Measurements from ENCODE around the gene DNAJB4. TPM values are rescaled to one million over a fixed set of nuclear protein-coding genes. Genes with fewer than 3 reads are reported as not detected.

Gene DNAJB4
- total and polyA plus RNA-seq, 2 of the 8 experiments (the other 6 are each of a cell fraction or from before 2014, with no cell fraction given): 6.6 to 21.8 TPM

DNA sequence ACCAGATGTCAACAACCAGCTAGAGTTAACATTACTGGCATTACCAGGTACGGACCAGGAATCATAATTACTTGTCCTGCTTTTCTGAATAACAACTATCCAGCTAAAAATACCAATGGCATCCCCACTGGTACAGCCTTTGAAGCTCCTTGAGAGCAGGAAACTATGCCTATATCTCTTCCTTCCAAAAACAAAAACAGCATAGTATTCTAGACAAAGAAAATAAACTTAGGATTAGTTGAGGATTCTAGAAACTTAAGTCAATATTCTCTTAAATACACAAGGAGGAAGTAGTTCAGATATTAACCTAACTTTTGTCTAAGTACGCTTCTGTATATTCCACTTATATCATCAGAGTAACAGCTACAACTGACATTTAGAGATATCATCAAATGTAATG lies 28.8 kb upstream of the DNAJB4 start:
- H2AK5ac ChIP-seq (ENCODE audit: low read depth, low read length): no peak overlapping the region
- peak overlapping the region; percentile 73 to 78 for H3K4me2 ChIP-seq (ENCODE audit: insufficient read depth in 1 of 2, low read depth in 2 of 2, low read length in 2 of 2)
- FAIRE-seq: no peak
- no peak overlapping the region for H4K5ac ChIP-seq (ENCODE audit: insufficient read length, low read depth, low read length)
- H3K27me3 ChIP-seq (replicated peaks in 1 of 4; ENCODE audit: control insufficient read depth in 3 of 4, extremely low read depth in 1 of 4, insufficient read depth in 3 of 4, low read length in 3 of 4): no peaks in the 10 kb centered on the region
- no peak overlapping the region for H2BK120ac ChIP-seq (replicated peaks; ENCODE audit: low read depth, low read length)
- peaks cover 0 to 17% (median 4%) of the 10 kb centered on the region in 4 experiments; a peak in 3 of 7 replicates for H3K4me1 ChIP-seq (replicated peaks in 1 of 4; ENCODE audit: control insufficient read depth in 3 of 4, insufficient read depth in 4 of 4, low read length in 3 of 4)
- H3K4me3 ChIP-seq (ENCODE audit: extremely low read depth in 1 of 4, insufficient read depth in 2 of 4, low read depth in 3 of 4, low read length in 4 of 4): peak overlapping the region in 3 of 4 experiments; percentile 6 to 98 (median 95); a peak in 4 of 8 replicates
- ChIA-PET POLR2A (ENCODE audit: partially characterized antibody) (interaction anchor here (0.6 to 9.3 kb wide), 19 partner anchors 9 to 294 kb away, joined by 3 to 180 read pairs (median 4); partner anchors contain the start of genes DNAJB4 and ZZZ3), CTCF (ENCODE audit: partially characterized antibody) (interaction anchor here (3.5 kb wide), 1 partner anchor 139 kb away, joined by 20 read pairs; no protein-coding TSS in a partner anchor)
- no peak for DNase-seq (ENCODE audit: low read depth in 1 of 2, low spot score in 2 of 2)
- no peak overlapping the region for H3K18ac ChIP-seq (ENCODE audit: extremely low read depth, low read length)
- H2BK5ac ChIP-seq (ENCODE audit: low read depth, low read length): no peak overlapping the region
- peaks cover 57 to 96% of the 10 kb centered on the region in 2 experiments for H3K79me2 ChIP-seq (ENCODE audit: control insufficient read depth in 1 of 2, insufficient read depth in 2 of 2, low read length in 2 of 2)
- peaks cover 19 to 33% of the 10 kb centered on the region in 2 experiments for H4K20me1 ChIP-seq (replicated peaks in 1 of 2; ENCODE audit: control insufficient read depth in 1 of 2, insufficient read depth in 2 of 2, low read length in 2 of 2)
- H2AFZ ChIP-seq (ENCODE audit: low read length): no peak overlapping the region
- peaks cover 7% of the 10 kb centered on the region; the same call in 1 of the 2 replicates for H3K23me2 ChIP-seq (ENCODE audit: low read depth, low read length)
- no peak overlapping the region for H4K8ac ChIP-seq (ENCODE audit: extremely low read depth, insufficient read depth, low read length)
- H2BK20ac ChIP-seq (ENCODE audit: low read length): no peak overlapping the region
- no peak overlapping the region for H3K14ac ChIP-seq (ENCODE audit: insufficient read length)
- no peaks in the 10 kb centered on the region for H3K9me3 ChIP-seq (ENCODE audit: insufficient read depth in 2 of 2, low read depth in 1 of 2, low read length in 1 of 2)
- peaks cover 0 to 40% (median 0%) of the 10 kb centered on the region in 4 experiments; a peak in 2 of 8 replicates for H3K36me3 ChIP-seq (ENCODE audit: control insufficient read depth in 2 of 4, insufficient read depth in 4 of 4, low read length in 3 of 4)
- H3K4ac ChIP-seq (replicated peaks; ENCODE audit: insufficient read length, low read depth, low read length): no peak overlapping the region
- H2BK12ac ChIP-seq (ENCODE audit: low read depth, low read length): no peak overlapping the region
- H3K9ac ChIP-seq (replicated peaks in 1 of 4; ENCODE audit: extremely low read depth in 1 of 4, low read depth in 3 of 4, low read length in 3 of 4): peak overlapping the region in 1 of 4 experiments; percentile 9; a peak in 1 of 7 replicates
- WGBS, 2 experiments (ENCODE audit: extremely low coverage in 1 of 2, insufficient coverage in 1 of 2, insufficient read length in 1 of 2, insufficient replicate concordance in 2 of 2, low coverage in 1 of 2, low lambda C conversion rate in 2 of 2, missing lambda C conversion rate in 1 of 2): 63% methylated on average over 2 of the region's 2 CpGs; no CpG with 5 or more reads in 1 of the 2 experiments
- no peak overlapping the region for H3K56ac ChIP-seq (replicated peaks; ENCODE audit: insufficient read length, low read depth, low read length)
- no peak overlapping the region for H3K23ac ChIP-seq (ENCODE audit: insufficient read length)
- no peaks in the 10 kb centered on the region; the same call in 1 of the 2 replicates for H3K79me1 ChIP-seq (ENCODE audit: low read depth, low read length)
- no peak overlapping the region for H3K27ac ChIP-seq (ENCODE audit: low read depth, low read length)
- no peak overlapping the region for H4K91ac ChIP-seq (replicated peaks; ENCODE audit: insufficient read length, low read length)
- H2BK15ac ChIP-seq (ENCODE audit: low read length): no peak overlapping the region
- 0 out of 2 replicates have a peak, but pooled peaks have one; percentile 8 for TF ChIP-seq CHD1 (IDR thresholded peaks at IDR 0.05; ENCODE audit: low read depth, low read length)
- TF ChIP-seq GTF2F1 (IDR thresholded peaks at IDR 0.05; ENCODE audit: borderline replicate concordance, low read depth, low read length): no peak
